Measurements from ENCODE around the gene RHBDF2.

RHBDF2 gene

DNA sequence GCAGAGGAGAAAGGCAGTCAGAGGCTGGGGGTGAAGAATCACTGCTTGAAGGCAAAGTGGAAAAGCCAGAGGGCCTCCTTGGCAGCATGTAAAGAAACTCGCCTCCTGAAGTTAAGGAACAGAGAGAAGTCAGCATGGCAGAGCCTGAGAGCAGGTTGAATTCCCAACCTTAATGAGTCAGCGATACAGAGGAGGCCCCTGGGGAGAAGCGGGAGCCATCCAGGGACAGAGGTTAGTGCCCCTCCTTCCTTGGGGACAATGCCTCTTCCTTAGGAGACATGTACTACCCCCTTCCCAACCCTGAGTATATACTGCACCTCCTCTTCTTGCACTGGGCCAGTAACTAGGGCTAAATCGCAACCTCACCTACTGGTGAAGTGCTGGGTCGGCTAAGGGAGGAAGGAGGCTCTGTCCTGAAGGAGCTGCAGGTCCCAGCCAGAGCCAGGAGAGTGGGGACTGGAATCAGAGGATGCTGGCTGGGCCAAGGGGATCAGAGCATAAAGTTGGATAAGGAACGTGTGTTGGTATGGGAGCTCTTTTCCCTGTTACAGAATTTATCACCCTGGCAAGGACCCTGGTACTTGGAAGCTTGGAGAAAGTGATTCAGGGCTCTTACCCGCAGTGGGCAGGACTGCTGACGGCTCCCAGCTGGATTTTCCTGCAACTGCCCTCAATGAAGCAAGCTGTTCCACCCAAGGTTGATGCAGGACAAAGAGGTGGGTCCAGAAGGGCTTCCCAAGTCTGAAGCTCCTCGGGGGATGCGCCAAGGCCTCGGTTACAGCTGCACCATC, 39.3 kb downstream of the RHBDF2 start:
- H3K4me3 ChIP-seq: no peak overlapping the region
- no peak for DNase-seq
- H3K36me3 ChIP-seq: no peaks in the 10 kb centered on the region
- H3K27me3 ChIP-seq: peaks cover 0 to 24% of the 10 kb centered on the region in 2 donors
- H3K4me1 ChIP-seq: peaks cover 0 to 6% (median 0%) of the 10 kb centered on the region in 4 donors
- TF ChIP-seq, protein P1, sequence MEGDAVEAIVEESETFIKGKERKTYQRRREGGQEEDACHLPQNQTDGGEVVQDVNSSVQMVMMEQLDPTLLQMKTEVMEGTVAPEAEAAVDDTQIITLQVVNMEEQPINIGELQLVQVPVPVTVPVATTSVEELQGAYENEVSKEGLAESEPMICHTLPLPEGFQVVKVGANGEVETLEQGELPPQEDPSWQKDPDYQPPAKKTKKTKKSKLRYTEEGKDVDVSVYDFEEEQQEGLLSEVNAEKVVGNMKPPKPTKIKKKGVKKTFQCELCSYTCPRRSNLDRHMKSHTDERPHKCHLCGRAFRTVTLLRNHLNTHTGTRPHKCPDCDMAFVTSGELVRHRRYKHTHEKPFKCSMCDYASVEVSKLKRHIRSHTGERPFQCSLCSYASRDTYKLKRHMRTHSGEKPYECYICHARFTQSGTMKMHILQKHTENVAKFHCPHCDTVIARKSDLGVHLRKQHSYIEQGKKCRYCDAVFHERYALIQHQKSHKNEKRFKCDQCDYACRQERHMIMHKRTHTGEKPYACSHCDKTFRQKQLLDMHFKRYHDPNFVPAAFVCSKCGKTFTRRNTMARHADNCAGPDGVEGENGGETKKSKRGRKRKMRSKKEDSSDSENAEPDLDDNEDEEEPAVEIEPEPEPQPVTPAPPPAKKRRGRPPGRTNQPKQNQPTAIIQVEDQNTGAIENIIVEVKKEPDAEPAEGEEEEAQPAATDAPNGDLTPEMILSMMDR (IDR thresholded peaks at IDR 0.05): no peak
- H3K27ac ChIP-seq: no peak overlapping the region
- intact Hi-C loops (cut with DNase I; ENCODE audit: low total_unique reads): no loop called here
- H3K9me3 ChIP-seq: no peaks in the 10 kb centered on the region

DNA sequence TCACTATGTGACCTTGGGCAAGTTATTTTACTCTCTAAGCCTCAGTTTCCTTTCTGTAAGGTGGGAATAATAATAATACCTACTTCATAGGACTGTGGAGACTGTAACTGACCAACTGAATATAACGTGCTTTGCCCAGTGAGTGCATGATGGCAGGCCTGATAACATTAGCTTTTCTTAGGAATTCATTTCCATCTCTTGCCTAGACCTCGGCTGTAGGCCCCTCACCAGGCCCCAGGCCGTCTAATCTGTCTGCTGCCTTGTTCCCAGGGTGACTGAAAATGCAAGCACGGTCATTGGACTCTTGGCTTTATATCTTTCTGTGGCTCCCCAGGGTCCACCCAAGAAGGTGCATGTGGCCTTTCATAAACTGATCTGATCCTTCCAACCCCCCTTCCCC, 41.5 kb downstream of the RHBDF2 start:
- Histone ChIP-seq H3K4me3 (no peak overlapping the region), H3K36me3 (no peaks in the 10 kb centered on the region), H3K27ac (no peak overlapping the region), H3K4me1 (no peaks in the 10 kb centered on the region), H3K27me3 (peaks cover 0 to 17% of the 10 kb centered on the region in 2 donors), H3K9me3 (no peaks in the 10 kb centered on the region)
- intact Hi-C loops (cut with DNase I; ENCODE audit: low total_unique reads): loop anchor here (2.0 kb wide), 1 partner anchor 49 kb away; no protein-coding TSS in a partner anchor
- DNase-seq: no peak
- TF ChIP-seq, protein P1 (IDR thresholded peaks at IDR 0.05): no peak

DNA sequence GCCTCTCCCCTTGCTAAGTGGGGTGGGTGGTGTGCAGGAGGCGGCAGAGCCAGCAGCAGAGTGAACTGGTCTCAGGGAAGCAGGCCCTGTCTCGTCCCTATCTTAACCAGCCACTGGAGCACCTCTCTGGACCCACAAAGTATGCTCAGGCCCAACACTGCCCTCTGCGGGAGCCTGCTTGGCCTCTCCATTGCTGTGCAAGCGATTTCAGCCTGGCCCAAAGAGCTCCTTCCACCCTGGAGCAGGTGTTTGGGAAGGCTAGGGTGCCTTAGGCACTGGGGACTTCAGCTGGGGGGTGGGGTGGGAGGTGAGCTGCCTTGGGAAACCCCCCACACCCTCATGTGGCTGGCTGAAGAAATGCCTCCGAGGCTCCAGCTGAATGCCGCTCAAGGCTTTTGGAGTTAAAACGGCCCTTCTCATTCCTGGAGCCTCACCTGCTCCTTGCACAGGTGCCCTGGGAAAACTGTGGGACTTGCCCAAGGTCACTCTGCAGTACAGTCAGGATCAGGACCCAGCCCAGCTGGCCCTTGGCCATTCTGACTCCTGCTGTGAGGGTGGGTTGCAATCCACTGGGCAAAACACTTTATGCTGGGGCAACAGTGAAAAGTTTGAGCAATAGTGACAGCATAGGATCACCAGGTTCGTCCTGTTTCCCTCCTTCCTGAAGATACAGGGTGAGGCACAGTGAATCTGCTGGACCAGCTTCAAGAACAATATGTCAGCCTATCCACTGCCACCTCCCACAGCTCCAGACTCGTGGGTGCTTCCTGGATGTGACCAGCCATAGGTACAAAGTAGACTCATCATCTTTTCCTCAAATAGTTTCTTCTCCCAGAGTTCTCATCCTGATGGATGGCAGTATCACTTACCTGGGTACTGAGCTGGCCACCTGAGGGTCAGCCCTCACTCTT, 42.4 kb downstream of the RHBDF2 start:
- H3K4me3 ChIP-seq: no peak overlapping the region
- no peaks in the 10 kb centered on the region for H3K36me3 ChIP-seq
- no peak overlapping the region for H3K27ac ChIP-seq
- DNase-seq: no peak
- H3K27me3 ChIP-seq: peaks cover 0 to 17% of the 10 kb centered on the region in 2 donors
- no peaks in the 10 kb centered on the region for H3K4me1 ChIP-seq
- H3K9me3 ChIP-seq: no peaks in the 10 kb centered on the region
- TF ChIP-seq, protein P1 (IDR thresholded peaks at IDR 0.05): no peak
- intact Hi-C loops (cut with DNase I; ENCODE audit: low total_unique reads): loop anchor here (2.0 kb wide), 1 partner anchor 48 kb away; no protein-coding TSS in a partner anchor

DNA sequence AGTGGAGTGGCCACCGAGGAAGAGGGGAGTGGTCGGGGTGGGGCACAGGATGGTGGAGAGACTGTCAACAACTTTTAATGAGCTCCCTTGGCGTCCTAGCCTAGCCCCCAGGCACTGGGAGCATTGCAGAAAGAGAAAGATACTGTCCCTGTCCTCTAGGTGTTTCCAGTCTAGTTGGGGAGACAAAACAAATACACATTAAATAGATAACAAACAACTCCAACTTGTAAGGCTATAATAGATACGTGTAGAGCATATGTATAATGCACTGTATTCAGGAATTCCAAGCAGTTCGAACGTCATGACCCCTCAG, 47.8 kb downstream of the RHBDF2 start:
- no peak for DNase-seq
- peak overlapping the region; percentile 76 to 85 for H3K4me3 ChIP-seq
- peak overlapping the region in 1 of 2 donors; percentile 80 for H3K27ac ChIP-seq
- H3K4me1 ChIP-seq: peaks cover 0 to 25% (median 12%) of the 10 kb centered on the region in 4 donors
- no peaks in the 10 kb centered on the region for H3K9me3 ChIP-seq
- H3K36me3 ChIP-seq: no peaks in the 10 kb centered on the region
- H3K27me3 ChIP-seq: no peaks in the 10 kb centered on the region
- TF ChIP-seq, protein P1 (IDR thresholded peaks at IDR 0.05): no peak
- intact Hi-C loops (cut with DNase I; ENCODE audit: low total_unique reads): no loop called here

DNA sequence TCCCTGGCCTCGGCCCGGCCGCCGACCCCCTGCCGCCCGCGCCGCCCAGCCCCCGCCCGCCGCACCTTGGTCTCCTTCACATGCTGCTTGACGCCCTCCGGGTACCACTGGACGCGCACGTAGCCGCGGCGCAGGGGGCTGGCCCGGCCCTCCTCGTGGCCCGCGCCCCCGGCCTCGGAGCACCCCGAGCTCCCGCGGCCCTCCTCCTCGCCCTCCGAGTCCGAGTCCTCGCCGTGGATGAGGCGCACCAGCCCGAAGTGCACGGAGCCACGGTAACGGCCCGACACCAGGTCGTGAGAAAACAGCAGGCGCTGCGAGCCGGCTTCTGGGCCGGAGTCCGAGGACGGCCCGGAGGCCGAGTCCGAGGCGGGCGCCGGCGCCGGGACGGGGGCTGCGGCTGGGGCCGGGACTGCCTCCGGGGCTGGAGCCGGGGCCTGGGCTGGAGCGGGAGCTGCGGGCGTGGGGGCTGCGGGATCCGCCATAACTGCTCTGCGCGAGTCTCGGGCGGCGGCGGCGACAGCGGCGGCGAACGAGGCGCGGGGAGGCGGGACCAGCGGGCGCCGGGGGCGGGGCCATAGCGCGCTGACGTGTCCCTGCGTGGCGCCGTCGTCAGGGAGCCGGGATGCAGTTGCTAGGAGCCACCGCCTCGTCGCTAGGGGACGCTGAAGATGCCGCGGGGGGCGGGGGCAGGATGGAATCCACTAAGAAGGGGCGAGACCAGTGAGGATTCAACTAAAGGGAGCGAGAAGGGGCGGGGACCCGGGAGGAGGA, 48.4 kb downstream of the RHBDF2 start, which contains the start of gene UBE2O:
UBE2O (minus strand) TSS at position 493 of the 771 bp plus-strand sequence; CDS start at position 482, 11 bp downstream.
- DNase-seq: peak; percentile 72 to 89
- no peaks in the 10 kb centered on the region for H3K27me3 ChIP-seq
- no peaks in the 10 kb centered on the region for H3K36me3 ChIP-seq
- H3K4me3 ChIP-seq: peak within 1 kb of the TSS; percentile 76 to 85
- no peaks in the 10 kb centered on the region for H3K9me3 ChIP-seq
- H3K27ac ChIP-seq: peak within 1 kb of the TSS; percentile 77 to 80
- TF ChIP-seq, protein P1 (IDR thresholded peaks at IDR 0.05): peak; percentile 44 to 48
- H3K4me1 ChIP-seq: peaks cover 0 to 31% (median 14%) of the 10 kb centered on the region in 4 donors
- intact Hi-C loops (cut with DNase I; ENCODE audit: low total_unique reads): no loop called here
